Mucosa of rectum (tissue), 2 donors: Measurements from ENCODE around the gene IER5.
"Not testable (repeated sequence)": the region's sequence is repeated elsewhere in the genome, so short reads cannot be mapped to it uniquely, and the experiment has no call there.

Experiments
- H3K27ac ChIP-seq, 2 donors: one replicate each; pipeline ENCODE4 v1.7.0; 2013; ENCODE audit warnings: inconsistent platforms in 2 of 2, low read depth in 2 of 2, low read length in 2 of 2
- H3K27me3 ChIP-seq, 2 donors: one replicate each; pipeline ENCODE4 v1.7.0; 2013; ENCODE audit warnings: low read length in 2 of 2; ENCODE audit not compliant: control insufficient read depth in 2 of 2, insufficient read depth in 2 of 2
- H3K36me3 ChIP-seq, 2 donors: one replicate each; pipeline ENCODE4 v1.7.0; 2013; ENCODE audit warnings: low read length in 2 of 2; ENCODE audit not compliant: control insufficient read depth in 2 of 2, insufficient read depth in 2 of 2
- H3K4me1 ChIP-seq, 2 donors: one replicate each; pipeline ENCODE4 v1.7.0; 2013; ENCODE audit warnings: low read length in 2 of 2, mild to moderate bottlenecking in 1 of 2; ENCODE audit not compliant: control insufficient read depth in 2 of 2, insufficient read depth in 2 of 2
- H3K4me3 ChIP-seq, 2 donors: one replicate each; pipeline ENCODE4 v1.7.0; 2013; ENCODE audit warnings: low read length in 2 of 2
- H3K9ac ChIP-seq, 2 donors: one replicate each; pipeline ENCODE4 v1.7.0; 2013; ENCODE audit warnings: low read length in 2 of 2, low read depth in 1 of 2, mild to moderate bottlenecking in 1 of 2
- H3K9me3 ChIP-seq, 2 donors: one replicate each; pipeline ENCODE4 v1.7.0; 2013; ENCODE audit warnings: low read length in 2 of 2; ENCODE audit not compliant: control insufficient read depth in 2 of 2
- donor health status: healthy.
- donor health status: Normal muscosa, but diverticular disease.

The IER5 gene

DNA sequence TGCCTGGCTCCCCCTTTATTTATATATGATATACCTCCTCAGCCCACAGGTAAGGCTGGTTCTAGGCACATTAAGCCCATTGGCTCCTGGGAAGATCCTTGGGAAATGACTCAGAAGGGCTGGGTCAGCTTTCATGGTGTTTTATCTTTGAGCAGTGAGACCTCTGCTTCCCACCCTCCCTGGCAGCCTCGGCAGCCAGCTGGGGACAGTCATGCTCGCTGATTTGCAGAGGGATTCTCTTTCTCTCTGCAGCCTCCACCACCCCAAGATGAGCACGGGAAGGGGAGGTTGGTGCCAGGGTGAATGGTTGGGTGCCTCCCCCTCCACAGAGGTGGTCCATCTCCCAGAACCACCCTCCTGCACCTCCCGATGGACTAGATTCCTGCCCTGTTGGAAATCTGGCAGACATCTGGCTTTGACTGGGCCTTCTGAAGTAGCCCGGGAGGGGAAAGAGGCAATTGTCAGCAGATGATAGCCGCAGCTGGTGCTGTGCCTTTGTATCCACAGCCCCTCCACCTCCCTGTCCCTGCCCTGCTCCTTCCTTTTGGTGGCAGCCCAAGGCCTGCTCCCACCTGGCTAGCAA, 24.6 kb downstream of the IER5 start:
- H3K9ac ChIP-seq, result no peak overlapping the region
- H3K4me3 ChIP-seq, result no peak overlapping the region
- H3K36me3 ChIP-seq, result no peaks in the 10 kb centered on the region
- H3K4me1 ChIP-seq, result peaks cover 13 to 29% of the 10 kb centered on the region in 2 donors
- H3K27me3 ChIP-seq, result no peaks in the 10 kb centered on the region
- peak overlapping the region; percentile 6 to 49 for H3K27ac ChIP-seq
- no peaks in the 10 kb centered on the region for H3K9me3 ChIP-seq

DNA sequence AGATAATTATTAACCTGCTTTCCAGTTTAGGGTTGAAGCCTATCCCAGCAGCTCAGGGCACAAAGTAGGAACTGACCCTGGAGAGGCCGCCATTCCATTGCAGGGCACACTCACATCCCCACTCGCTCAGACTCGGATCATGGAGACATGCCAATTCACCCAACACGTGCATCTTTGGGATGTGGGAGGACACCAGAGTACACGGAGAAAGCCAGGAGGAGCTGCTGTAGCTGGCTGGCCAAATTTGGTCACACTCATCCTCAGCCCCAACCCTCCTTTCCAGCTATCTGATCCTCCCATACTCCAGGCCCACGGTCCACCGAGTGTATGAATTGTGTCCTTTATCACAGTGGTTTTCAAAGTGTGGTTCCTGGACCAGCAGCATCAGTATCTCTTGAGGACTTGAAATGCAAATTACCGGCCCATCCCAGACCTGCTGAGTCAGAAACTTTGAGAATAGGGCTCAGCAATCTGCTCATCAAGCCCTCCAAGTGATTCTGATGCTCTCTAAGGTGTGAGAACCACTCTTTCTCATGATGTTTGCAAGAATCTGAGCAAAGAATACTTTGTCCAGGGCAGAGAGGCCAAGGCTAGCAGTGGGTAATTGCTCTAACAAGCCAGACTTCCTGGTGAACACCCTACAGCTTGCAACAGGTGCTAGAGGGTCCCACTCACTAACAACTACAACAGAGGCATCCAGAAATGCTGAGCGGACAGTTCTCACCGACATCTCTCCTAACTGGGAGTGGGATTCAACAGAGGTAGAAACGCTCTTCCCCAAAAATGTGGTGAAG, 26.3 kb downstream of the IER5 start:
- Histone ChIP-seq H3K9ac (no peak overlapping the region), H3K4me1 (peaks cover 16 to 34% of the 10 kb centered on the region in 2 donors), H3K9me3 (no peaks in the 10 kb centered on the region), H3K27ac (no peak overlapping the region), H3K4me3 (no peak overlapping the region), H3K36me3 (no peaks in the 10 kb centered on the region), H3K27me3 (no peaks in the 10 kb centered on the region)

GRCh38 chr1:181115368-181115684, 26.8 kb downstream of the IER5 start:
- H3K4me1 ChIP-seq, result peaks cover 16 to 34% of the 10 kb centered on the region in 2 donors
- H3K27me3 ChIP-seq, result no peaks in the 10 kb centered on the region
- H3K36me3 ChIP-seq, result no peaks in the 10 kb centered on the region
- H3K27ac ChIP-seq, result no peak overlapping the region
- no peak overlapping the region for H3K9ac ChIP-seq
- no peaks in the 10 kb centered on the region for H3K9me3 ChIP-seq
- no peak overlapping the region for H3K4me3 ChIP-seq

DNA sequence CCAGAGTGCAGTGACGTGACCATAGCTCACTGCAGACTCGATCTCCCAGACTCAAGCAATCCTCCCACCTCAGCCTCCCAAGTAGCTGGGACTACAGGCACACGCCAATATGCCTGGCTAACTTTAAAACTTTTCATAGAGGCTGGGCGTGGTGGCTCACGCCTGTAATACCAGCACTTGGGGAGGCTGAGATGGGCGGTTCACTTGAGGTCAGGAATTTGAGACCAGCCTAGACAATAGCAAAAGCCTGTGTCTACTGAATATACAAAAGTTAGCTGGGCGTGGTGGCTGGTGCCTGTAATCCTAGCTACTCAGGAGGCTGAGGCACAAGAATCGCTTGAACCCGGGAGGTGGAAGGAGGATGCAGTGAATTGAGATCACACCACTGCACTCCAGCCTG, 27.5 kb downstream of the IER5 start:
- H3K9ac ChIP-seq, H3K9me3 ChIP-seq, H3K4me3 ChIP-seq, H3K27ac ChIP-seq, H3K36me3 ChIP-seq, H3K27me3 ChIP-seq: not testable (repeated sequence)
- H3K4me1 ChIP-seq, result peaks cover 16 to 34% of the 10 kb centered on the region in 2 donors

GRCh38 chr1:181116819-181117390, 28.4 kb downstream of the IER5 start:
- Histone ChIP-seq H3K36me3 (no peaks in the 10 kb centered on the region), H3K9me3 (no peaks in the 10 kb centered on the region), H3K9ac (no peak overlapping the region), H3K27me3 (no peaks in the 10 kb centered on the region), H3K27ac (no peak overlapping the region), H3K4me3 (no peak overlapping the region), H3K4me1 (peaks cover 14 to 31% of the 10 kb centered on the region in 2 donors)

GRCh38 chr1:181117648-181118449, 29.3 kb downstream of the IER5 start:
- Histone ChIP-seq H3K9me3 (no peaks in the 10 kb centered on the region), H3K4me1 (peaks cover 9 to 21% of the 10 kb centered on the region in 2 donors), H3K36me3 (no peaks in the 10 kb centered on the region), H3K4me3 (no peak overlapping the region), H3K27me3 (no peaks in the 10 kb centered on the region), H3K9ac (no peak overlapping the region), H3K27ac (peak overlapping the region in 1 of 2 donors; percentile 53)

DNA sequence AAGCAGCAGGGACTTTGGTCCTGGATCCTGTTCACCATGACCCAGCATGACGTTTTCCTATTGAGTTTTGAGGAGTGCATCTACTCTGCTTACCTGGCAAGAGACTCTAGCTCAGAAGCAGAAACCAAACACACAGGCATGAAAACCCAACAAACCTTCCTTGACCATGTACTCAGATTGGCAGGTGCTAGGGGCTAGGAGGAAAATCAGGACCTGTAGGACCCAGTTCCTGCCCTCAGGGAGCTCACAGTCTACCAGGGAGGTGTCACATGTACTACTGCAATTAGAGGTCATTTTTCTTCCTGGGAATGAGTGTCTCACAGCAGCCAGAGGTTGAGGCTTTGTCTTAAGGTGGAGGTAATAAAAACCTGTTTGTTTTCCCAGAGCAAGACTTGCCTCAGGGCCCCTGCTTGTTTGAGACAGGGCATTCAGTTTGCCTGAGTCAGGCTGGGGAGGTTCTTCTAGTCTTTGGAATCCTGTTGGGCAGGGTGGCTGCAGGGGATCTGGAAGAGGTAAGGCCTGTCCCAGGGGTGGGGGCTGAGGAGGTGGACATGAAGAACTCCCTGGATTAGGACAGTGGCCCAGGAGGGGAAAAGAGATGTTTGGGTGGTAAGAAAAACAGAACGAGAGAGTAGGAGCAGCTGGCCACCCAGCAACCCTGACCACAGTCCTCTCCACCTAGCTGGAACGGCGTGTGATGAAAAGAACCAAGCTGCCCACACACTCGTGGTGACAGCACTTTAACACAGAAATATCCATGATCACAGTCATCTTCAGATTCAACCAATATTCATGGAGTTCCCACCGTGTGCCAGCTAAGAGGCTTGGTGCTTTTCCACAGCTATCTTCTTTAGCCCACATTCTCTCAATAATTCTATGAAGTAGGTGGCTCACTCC, 30.8 kb downstream of the IER5 start:
- H3K4me1 ChIP-seq, result peaks cover 3 to 15% of the 10 kb centered on the region in 2 donors
- no peak overlapping the region for H3K27ac ChIP-seq
- no peak overlapping the region for H3K9ac ChIP-seq
- no peaks in the 10 kb centered on the region for H3K9me3 ChIP-seq
- no peaks in the 10 kb centered on the region for H3K27me3 ChIP-seq
- no peak overlapping the region for H3K4me3 ChIP-seq
- H3K36me3 ChIP-seq, result no peaks in the 10 kb centered on the region

GRCh38 chr1:181120924-181121323, 32.4 kb downstream of the IER5 start:
- no peak overlapping the region for H3K27ac ChIP-seq
- no peaks in the 10 kb centered on the region for H3K27me3 ChIP-seq
- H3K4me1 ChIP-seq, result peaks cover 3 to 15% of the 10 kb centered on the region in 2 donors
- no peaks in the 10 kb centered on the region for H3K36me3 ChIP-seq
- no peak overlapping the region for H3K9ac ChIP-seq
- H3K4me3 ChIP-seq, result no peak overlapping the region
- no peaks in the 10 kb centered on the region for H3K9me3 ChIP-seq

DNA sequence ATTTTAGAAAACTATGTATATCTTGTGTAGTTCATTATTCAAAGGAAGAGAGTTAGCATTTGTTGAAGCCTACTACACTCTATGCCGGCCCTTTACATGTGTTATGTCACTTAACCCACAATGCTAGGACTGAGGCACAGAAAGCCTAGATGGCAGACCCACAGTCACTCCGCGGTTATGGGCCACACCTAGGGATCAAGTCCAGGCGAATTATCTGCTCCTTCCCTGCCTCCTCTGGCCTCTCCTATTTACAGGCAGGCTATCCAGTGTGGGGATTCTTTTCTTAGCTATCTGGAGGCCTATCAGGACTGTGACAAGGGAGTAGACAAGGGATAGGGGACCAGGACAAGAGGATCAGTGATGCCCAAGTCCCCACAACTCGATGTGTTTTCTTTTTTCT, 33.0 kb downstream of the IER5 start:
- H3K27ac ChIP-seq, result no peak overlapping the region
- H3K9ac ChIP-seq, result no peak overlapping the region
- H3K4me3 ChIP-seq, result no peak overlapping the region
- H3K9me3 ChIP-seq, result no peaks in the 10 kb centered on the region
- H3K36me3 ChIP-seq, result no peaks in the 10 kb centered on the region
- H3K4me1 ChIP-seq, result peaks cover 3 to 15% of the 10 kb centered on the region in 2 donors
- H3K27me3 ChIP-seq, result no peaks in the 10 kb centered on the region
